Measurements from ENCODE around the gene S100A1.

S100A1 gene

GRCh38 chr1:153610811-153611301, 17.4 kb upstream of the S100A1 start:
- no peak for DNase-seq (ENCODE audit: low read depth)

- no peak for DNase-seq (ENCODE audit: low read depth)
Observed at GRCh38 chr1:153611356-153611755, 16.9 kb upstream of the S100A1 start.

- no peak for DNase-seq (ENCODE audit: low read depth)
Observed at GRCh38 chr1:153612111-153612754, 16.0 kb upstream of the S100A1 start.

- no peak for DNase-seq (ENCODE audit: low read depth)
Observed at GRCh38 chr1:153612755-153613331, 15.4 kb upstream of the S100A1 start, which contains the start of gene S100A16. S100A16 (minus strand) TSS chr1:153613137; CDS start chr1:153608151, 4,986 bp downstream.

- no peak for DNase-seq (ENCODE audit: low read depth)
Observed at GRCh38 chr1:153613406-153613805, 14.8 kb upstream of the S100A1 start.

GRCh38 chr1:153614189-153614900, 13.9 kb upstream of the S100A1 start:
- DNase-seq (ENCODE audit: low read depth) = no peak

- no peak for DNase-seq (ENCODE audit: low read depth)
Observed at GRCh38 chr1:153614906-153615305, 13.3 kb upstream of the S100A1 start.

GRCh38 chr1:153615406-153615805, 12.8 kb upstream of the S100A1 start:
- DNase-seq (ENCODE audit: low read depth) = no peak

- DNase-seq (ENCODE audit: low read depth) = no peak
Observed at GRCh38 chr1:153616144-153616916, 11.9 kb upstream of the S100A1 start, which contains the start of gene S100A14. S100A14 (minus strand) TSS chr1:153616325; CDS start chr1:153615858, 467 bp downstream.

- no peak for DNase-seq (ENCODE audit: low read depth)
Observed at GRCh38 chr1:153616917-153617311, 11.3 kb upstream of the S100A1 start.

GRCh38 chr1:153617663-153618062, 10.6 kb upstream of the S100A1 start:
- peak; percentile 72 for DNase-seq (ENCODE audit: low read depth)

- DNase-seq (ENCODE audit: low read depth) = no peak
Observed at GRCh38 chr1:153619171-153619570, 9.1 kb upstream of the S100A1 start.

GRCh38 chr1:153623101-153623500, 5.1 kb upstream of the S100A1 start:
- no peak for DNase-seq (ENCODE audit: low read depth)

- no peak for DNase-seq (ENCODE audit: low read depth)
Observed at GRCh38 chr1:153624965-153625611, 3.1 kb upstream of the S100A1 start.

GRCh38 chr1:153626477-153626903, 1.7 kb upstream of the S100A1 start:
- no peak for DNase-seq (ENCODE audit: low read depth)

- no peak for DNase-seq (ENCODE audit: low read depth)
Observed at GRCh38 chr1:153626904-153627714, 1.1 kb upstream of the S100A1 start, which contains the start of gene S100A13. S100A13 (minus strand) TSS chr1:153627505; CDS start chr1:153626472, 1,033 bp downstream.

GRCh38 chr1:153628638-153629342, 556 bp downstream of the S100A1 start:
- DNase-seq (ENCODE audit: low read depth) = no peak

GRCh38 chr1:153629343-153629665, 1.1 kb downstream of the S100A1 start:
- no peak for DNase-seq (ENCODE audit: low read depth)

GRCh38 chr1:153629971-153630370, 1.7 kb downstream of the S100A1 start:
- DNase-seq (ENCODE audit: low read depth) = no peak

GRCh38 chr1:153630384-153630783, 2.1 kb downstream of the S100A1 start:
- DNase-seq (ENCODE audit: low read depth) = no peak

Measured in stimulated activated CD8-positive, alpha-beta memory T cell treated with anti-CD3 and anti-CD28 coated beads, Interleukin-4, amount 100 ng/mL, for 24 hours (primary cell).